ENCODE data around the gene SMYD5. TPM values are rescaled to one million over a fixed set of nuclear protein-coding genes. Genes with fewer than 3 reads are reported as not detected.
"Not testable (repeated sequence)": the region's sequence is repeated elsewhere in the genome, so short reads cannot be mapped to it uniquely, and the experiment has no call there.

Gene SMYD5
- total and polyA plus RNA-seq, 4 donors = 10.8 to 19.5 (median 15.9) TPM

DNA sequence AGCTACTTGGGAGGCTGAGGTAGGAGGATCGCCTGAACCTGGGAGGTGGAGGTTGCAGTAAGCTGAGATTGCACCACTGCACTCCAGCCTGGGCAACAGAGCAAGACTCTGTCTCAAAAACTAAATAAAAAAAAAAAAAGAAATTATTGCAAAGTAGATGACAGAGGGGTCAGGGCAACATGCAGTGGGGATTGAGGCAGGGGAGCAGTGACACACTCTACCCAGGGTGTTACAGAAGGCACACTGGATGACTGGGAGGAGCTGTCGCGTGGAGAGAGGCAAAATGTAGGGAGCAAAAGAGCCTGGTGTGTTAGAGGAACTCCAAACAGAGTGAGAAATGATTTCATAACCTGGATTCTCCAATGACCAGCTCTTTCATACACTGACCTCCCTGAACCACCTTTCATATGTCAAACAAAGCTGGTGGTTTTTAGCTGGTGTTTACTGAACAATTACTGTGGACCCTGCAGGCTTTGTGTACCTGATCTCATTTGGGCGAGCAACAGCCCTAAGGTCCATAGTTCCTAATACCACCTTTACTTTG, 48.1 kb downstream of the SMYD5 start:
- Histone ChIP-seq H3K36me3 (ENCODE audit: control insufficient read depth in 4 of 4, insufficient read depth in 4 of 4, low read length in 4 of 4) (peaks cover 0 to 3% (median 0%) of the 10 kb centered on the region in 4 donors), H3K4me1 (ENCODE audit: control insufficient read depth in 5 of 5, insufficient read depth in 5 of 5, low read length in 5 of 5) (peaks cover 0 to 3% (median 0%) of the 10 kb centered on the region in 5 donors), H3K27ac (ENCODE audit: low read depth in 1 of 2, low read length in 1 of 2) (no peak overlapping the region), H3K9ac (ENCODE audit: insufficient read depth in 1 of 2, low read length in 2 of 2) (no peak overlapping the region), H3K27me3 (ENCODE audit: control insufficient read depth in 3 of 3, insufficient read depth in 3 of 3, low read length in 2 of 3) (peaks cover 0 to 4% (median 3%) of the 10 kb centered on the region in 3 donors), H3K9me3 (ENCODE audit: control insufficient read depth in 4 of 4, insufficient read depth in 3 of 4, low read length in 3 of 4) (no peaks in the 10 kb centered on the region), H3K4me3 (no peak overlapping the region)
- ATAC-seq (ENCODE audit: insufficient read depth, low FRiP score) = no peak
- no peak for DNase-seq
- 96 to 98% methylated on average over 4 of the region's 4 CpGs for WGBS, 2 donors
- TF ChIP-seq, protein P1, sequence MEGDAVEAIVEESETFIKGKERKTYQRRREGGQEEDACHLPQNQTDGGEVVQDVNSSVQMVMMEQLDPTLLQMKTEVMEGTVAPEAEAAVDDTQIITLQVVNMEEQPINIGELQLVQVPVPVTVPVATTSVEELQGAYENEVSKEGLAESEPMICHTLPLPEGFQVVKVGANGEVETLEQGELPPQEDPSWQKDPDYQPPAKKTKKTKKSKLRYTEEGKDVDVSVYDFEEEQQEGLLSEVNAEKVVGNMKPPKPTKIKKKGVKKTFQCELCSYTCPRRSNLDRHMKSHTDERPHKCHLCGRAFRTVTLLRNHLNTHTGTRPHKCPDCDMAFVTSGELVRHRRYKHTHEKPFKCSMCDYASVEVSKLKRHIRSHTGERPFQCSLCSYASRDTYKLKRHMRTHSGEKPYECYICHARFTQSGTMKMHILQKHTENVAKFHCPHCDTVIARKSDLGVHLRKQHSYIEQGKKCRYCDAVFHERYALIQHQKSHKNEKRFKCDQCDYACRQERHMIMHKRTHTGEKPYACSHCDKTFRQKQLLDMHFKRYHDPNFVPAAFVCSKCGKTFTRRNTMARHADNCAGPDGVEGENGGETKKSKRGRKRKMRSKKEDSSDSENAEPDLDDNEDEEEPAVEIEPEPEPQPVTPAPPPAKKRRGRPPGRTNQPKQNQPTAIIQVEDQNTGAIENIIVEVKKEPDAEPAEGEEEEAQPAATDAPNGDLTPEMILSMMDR (IDR thresholded peaks at IDR 0.05; ENCODE audit: control extremely low read depth, extremely low read depth) = no peak

DNA sequence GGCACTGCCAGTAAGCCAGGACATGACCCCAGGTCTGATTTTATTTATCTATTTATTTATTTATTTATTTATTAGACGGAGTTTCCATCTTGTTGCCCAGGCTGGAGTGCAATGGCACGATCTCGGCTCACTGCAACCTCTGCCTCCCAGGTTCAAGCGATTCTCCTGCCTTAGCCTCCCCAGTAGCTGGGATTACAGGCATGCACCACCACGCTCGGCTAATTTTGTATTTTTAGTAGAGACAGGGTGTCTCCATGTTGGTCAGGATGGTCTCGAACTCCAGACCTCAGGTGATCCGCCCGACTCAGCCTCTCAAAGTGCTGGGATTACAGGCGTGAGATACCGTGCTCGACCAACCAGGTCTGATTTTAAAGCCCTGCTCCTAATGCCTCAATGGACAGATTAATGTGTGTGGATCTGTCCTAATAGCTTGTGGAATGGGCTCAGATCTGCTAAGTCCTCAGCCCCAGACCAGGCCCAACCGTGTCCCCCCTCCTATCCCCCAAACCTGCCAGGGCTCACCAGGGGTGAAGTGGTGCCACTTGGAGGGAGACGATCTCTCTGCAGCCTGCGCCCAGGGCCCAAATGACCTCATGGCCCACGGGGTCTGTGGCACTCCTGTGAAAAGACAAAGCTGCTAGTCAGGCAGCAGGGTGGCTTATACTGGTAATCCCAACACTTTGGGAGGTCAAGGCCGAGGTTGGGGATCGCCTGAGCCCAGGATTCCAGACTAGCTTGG, 48.8 kb downstream of the SMYD5 start:
- WGBS, 2 donors = 91 to 94% methylated on average over 18 of the region's 18 CpGs
- H3K9ac ChIP-seq (ENCODE audit: insufficient read depth in 1 of 2, low read length in 2 of 2); ATAC-seq (ENCODE audit: insufficient read depth, low FRiP score); H3K27ac ChIP-seq (ENCODE audit: low read depth in 1 of 2, low read length in 1 of 2); H3K9me3 ChIP-seq (ENCODE audit: control insufficient read depth in 4 of 4, insufficient read depth in 3 of 4, low read length in 3 of 4); DNase-seq; H3K4me1 ChIP-seq (ENCODE audit: control insufficient read depth in 5 of 5, insufficient read depth in 5 of 5, low read length in 5 of 5); H3K36me3 ChIP-seq (ENCODE audit: control insufficient read depth in 4 of 4, insufficient read depth in 4 of 4, low read length in 4 of 4); H3K4me3 ChIP-seq: not testable (repeated sequence)
- H3K27me3 ChIP-seq (ENCODE audit: control insufficient read depth in 3 of 3, insufficient read depth in 3 of 3, low read length in 2 of 3) = peaks cover 0 to 11% (median 4%) of the 10 kb centered on the region in 3 donors

DNA sequence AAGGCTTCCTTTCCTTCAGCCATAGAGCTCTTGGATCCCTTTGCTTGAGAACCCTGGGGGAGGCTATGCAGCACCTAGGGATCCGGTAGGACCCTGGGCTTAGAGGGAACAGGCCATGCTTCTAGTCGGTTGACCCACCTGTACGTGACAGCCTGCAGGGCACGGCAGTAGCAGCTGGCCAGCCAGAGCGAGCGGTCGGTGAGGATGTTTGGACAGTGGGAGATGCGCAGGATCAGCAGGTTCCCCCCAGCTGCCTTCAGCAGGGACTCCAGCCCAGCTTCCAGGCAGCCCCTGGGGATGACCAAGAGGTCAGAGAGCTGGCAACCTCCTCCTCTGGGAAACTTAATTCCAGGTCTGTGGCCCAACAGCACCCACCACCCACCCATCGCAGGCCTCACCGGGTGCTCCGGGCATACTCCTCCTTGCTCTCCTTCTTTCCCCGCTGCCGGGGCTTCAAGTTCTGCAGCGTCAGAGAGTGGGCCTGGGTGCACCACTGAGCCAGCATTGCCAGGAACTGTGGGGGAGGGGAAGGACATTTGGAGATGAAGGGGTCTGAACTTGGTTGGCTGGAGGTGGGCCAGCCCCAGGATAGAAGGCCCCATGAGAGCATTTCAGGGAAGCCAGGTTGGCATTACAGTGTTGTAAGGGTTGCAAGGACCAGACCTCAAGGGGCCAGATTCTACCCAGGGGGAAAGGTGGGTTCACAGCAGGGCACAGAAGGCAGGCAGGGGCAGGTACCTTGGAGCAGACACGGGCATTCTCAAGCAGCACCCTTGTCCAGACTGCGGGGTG, 49.7 kb downstream of the SMYD5 start:
- ATAC-seq (ENCODE audit: insufficient read depth, low FRiP score) (no peak), DNase-seq (no peak)
- H3K36me3 ChIP-seq (ENCODE audit: control insufficient read depth in 4 of 4, insufficient read depth in 4 of 4, low read length in 4 of 4) = peaks cover 0 to 3% (median 0%) of the 10 kb centered on the region in 4 donors
- peaks cover 0 to 4% (median 0%) of the 10 kb centered on the region in 4 donors for H3K9me3 ChIP-seq (ENCODE audit: control insufficient read depth in 4 of 4, insufficient read depth in 3 of 4, low read length in 3 of 4)
- peaks cover 0 to 7% (median 0%) of the 10 kb centered on the region in 5 donors for H3K4me1 ChIP-seq (ENCODE audit: control insufficient read depth in 5 of 5, insufficient read depth in 5 of 5, low read length in 5 of 5)
- TF ChIP-seq, protein P1 (IDR thresholded peaks at IDR 0.05; ENCODE audit: control extremely low read depth, extremely low read depth) = no peak
- 95 to 96% methylated on average over 16 of the region's 16 CpGs for WGBS, 2 donors
- H3K27ac ChIP-seq (ENCODE audit: low read depth in 1 of 2, low read length in 1 of 2) = no peak overlapping the region
- no peak overlapping the region for H3K9ac ChIP-seq (ENCODE audit: insufficient read depth in 1 of 2, low read length in 2 of 2)
- H3K27me3 ChIP-seq (ENCODE audit: control insufficient read depth in 3 of 3, insufficient read depth in 3 of 3, low read length in 2 of 3) = peaks cover 0 to 19% (median 13%) of the 10 kb centered on the region in 3 donors
- no peak overlapping the region for H3K4me3 ChIP-seq

DNA sequence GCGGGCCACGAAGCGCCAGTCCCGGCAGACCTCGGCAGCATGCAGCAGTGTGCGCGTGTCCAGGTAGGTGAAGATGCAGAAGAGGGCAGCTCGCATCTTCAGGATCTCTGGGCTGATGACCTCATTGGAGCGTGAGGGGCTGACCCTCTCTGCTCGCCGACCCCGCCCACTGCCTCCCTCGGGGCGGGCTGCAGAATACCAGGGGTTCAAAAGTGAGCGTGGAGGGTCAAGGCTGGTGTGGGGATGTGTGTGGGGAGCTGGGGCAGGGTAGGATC, 50.2 kb downstream of the SMYD5 start:
- Histone ChIP-seq H3K4me3 (no peak overlapping the region), H3K27me3 (ENCODE audit: control insufficient read depth in 3 of 3, insufficient read depth in 3 of 3, low read length in 2 of 3) (peaks cover 0 to 20% (median 14%) of the 10 kb centered on the region in 3 donors), H3K36me3 (ENCODE audit: control insufficient read depth in 4 of 4, insufficient read depth in 4 of 4, low read length in 4 of 4) (peaks cover 0 to 3% (median 0%) of the 10 kb centered on the region in 4 donors), H3K27ac (ENCODE audit: low read depth in 1 of 2, low read length in 1 of 2) (no peak overlapping the region), H3K4me1 (ENCODE audit: control insufficient read depth in 5 of 5, insufficient read depth in 5 of 5, low read length in 5 of 5) (peaks cover 0 to 11% (median 0%) of the 10 kb centered on the region in 5 donors), H3K9ac (ENCODE audit: insufficient read depth in 1 of 2, low read length in 2 of 2) (no peak overlapping the region), H3K9me3 (ENCODE audit: control insufficient read depth in 4 of 4, insufficient read depth in 3 of 4, low read length in 3 of 4) (peaks cover 0 to 4% (median 0%) of the 10 kb centered on the region in 4 donors)
- TF ChIP-seq, protein P1 (IDR thresholded peaks at IDR 0.05; ENCODE audit: control extremely low read depth, extremely low read depth) = no peak
- WGBS, 2 donors = 91 to 94% methylated on average over 15 of the region's 15 CpGs
- DNase-seq (no peak), ATAC-seq (ENCODE audit: insufficient read depth, low FRiP score) (no peak)
